DMS 273 (cell line): ENCODE results near the gene SASH3.

Experiments
- DNase-seq: peaks from one replicate; lab custom pipeline; 2025; ENCODE audit not compliant: unreplicated experiment; lab: John Stamatoyannopoulos, UW

The SASH3 gene

GRCh38 chrX:129755779-129756650 lies 23.7 kb upstream of the SASH3 start:
- DNase-seq, result no peak

DNA sequence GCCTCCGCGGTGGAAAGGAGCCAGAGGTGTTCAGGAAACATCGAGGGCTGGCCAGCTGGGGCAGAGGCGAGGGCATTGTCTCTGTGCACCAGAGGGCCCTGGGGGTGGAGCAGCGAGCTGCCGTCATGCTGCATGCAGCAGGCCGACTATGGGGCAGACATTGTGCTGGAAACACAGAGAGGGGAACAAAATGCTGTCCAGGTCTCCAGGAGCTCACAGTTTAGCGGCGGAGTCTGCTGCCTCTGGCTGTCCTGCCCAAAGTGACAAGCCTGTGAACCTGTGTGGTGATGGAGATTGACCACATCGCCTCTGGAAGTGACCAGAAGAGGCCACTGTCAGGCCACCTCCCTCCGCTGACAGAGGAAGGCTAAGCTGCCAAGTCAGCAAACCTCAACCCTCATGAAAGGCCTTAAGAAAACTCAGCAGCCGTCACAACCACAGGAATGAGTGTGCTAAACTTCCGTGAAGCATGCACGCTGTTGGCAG lies 20.1 kb upstream of the SASH3 start:
- DNase-seq, result no peak

DNA sequence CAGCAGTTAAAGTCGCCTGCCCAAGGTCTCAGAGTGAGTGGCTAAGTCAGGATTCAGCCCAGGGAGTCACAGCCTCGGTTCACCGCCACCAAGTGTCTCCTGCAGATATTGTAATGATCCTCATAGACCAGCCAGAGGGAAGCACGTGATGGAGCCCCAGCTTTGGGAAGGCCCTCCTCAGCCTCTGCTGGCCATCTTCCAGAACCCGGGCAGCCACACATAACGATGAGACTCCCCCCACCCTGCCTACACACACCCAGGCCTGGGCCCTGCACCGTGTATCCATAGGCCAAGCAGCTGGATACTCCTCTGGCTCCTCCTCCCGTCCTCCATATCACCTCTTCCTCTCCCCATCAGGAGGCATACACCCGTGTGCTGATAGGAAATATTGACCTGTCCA lies 19.6 kb upstream of the SASH3 start:
- no peak for DNase-seq

DNA sequence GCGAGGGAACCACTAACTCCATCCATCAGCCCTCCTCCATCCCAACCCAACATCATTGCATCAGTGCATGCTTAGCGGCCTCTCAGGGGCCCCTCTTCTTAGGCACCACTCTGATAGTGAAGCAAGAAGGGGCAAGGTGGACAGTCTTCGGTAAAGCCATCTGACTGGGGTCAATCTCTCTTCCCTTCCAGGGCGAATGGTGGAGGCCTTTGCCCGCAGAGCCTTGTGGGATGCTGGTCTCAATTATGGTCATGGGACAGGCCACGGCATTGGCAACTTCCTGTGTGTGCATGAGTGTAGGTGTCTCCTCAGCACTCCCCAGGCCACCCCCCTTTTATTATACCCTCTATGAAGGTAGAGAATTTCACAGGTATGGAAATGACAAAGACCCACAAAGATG lies 18.8 kb upstream of the SASH3 start:
- DNase-seq, result no peak

DNA sequence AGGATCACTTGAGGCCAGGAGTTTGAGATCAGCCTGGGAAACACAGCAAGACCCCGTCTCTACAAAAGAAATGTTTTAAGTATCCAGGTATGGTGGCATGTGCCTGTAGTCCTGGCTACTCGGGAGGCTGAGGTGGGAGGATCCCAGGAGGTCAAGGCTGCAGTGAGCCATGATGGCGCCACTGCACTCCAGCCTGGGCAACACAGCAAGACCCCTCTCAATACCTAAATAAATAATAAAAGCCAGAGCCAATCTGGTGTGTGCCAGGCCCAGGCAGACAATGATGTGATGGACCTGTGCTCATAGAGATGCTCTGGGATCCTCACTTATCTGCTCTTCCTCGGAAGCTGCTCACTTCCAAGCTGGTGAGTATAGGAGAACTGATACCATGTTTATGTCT lies 18.2 kb upstream of the SASH3 start:
- DNase-seq, result no peak

GRCh38 chrX:129762448-129762847 lies 17.3 kb upstream of the SASH3 start:
- DNase-seq, result no peak

- DNase-seq, result no peak
Observed at GRCh38 chrX:129763666-129764065, 16.1 kb upstream of the SASH3 start.

- no peak for DNase-seq
Observed at GRCh38 chrX:129768186-129768585, 11.6 kb upstream of the SASH3 start.

- DNase-seq, result no peak
Observed at GRCh38 chrX:129768586-129769466, 10.9 kb upstream of the SASH3 start.

DNA sequence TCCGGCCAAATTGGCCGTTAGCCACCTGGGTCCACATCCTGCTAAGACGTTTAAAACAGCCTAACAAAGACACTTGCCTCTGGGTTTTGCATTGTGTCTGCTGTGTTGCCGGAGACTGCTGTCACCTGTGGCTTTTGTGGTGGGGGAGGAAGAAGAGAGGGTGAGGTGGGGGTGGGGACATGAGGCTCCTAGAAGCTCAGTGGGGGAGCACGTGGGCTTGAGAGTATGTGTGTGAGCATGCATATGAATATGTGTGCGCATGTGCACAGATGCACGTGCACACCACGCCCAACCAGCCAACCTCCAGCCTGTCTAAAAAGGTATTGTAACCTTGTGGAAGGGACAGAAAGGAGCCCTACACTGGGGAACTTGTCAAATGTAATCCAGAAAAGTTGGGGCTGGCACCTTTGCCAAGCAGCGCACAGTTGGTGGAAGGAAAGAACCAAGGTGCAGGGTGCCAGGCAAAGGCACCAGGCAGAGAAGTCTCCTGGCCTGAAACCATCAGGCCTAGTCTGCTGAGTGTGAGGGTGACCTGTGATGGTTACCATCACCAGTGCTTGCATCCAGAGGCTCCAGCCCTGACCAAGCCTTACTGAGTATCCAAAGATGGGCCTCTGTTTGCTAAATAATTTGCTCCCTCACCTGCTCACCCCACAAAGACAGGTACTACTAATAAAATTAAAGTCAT lies 10.1 kb upstream of the SASH3 start:
- DNase-seq, result no peak

DNA sequence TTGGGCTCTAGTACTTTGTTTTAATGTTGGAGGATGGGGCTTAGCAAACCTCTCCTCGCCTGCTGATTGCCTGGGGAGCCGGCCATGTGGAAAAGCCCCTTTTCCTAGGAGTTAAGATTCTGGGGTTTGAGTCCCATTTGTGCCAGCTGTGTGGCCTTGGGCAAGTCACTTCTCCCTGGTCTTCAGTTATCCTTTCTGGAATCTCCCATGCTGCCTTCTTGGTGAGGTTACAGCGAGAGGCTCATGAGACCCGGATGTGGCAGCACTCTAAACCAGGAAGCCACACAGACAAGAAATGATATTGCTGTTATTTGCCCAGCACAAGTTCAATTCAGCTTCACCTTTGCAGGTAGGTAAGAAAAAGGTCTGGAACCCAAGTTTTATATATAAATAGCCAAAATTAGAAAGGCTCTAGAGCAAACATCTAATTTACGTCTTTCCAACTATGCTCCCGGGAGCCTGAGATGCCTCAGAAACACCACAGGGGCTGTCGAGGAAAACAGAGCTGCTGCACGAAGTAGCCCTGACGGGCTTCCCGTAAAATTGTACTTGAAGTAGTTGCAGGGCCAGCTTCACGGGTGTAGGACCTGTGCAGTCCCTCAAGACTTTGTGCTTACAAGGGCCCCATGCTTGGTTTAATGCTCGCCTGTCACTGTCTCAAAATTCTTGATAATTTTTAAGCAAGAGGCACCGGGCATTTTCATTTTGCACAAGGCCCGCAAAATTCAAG lies 8.3 kb upstream of the SASH3 start:
- DNase-seq, result no peak

- DNase-seq, result no peak
Observed at GRCh38 chrX:129772796-129773431, 6.8 kb upstream of the SASH3 start.

- no peak for DNase-seq
Observed at GRCh38 chrX:129773649-129774458, 5.9 kb upstream of the SASH3 start.

DNA sequence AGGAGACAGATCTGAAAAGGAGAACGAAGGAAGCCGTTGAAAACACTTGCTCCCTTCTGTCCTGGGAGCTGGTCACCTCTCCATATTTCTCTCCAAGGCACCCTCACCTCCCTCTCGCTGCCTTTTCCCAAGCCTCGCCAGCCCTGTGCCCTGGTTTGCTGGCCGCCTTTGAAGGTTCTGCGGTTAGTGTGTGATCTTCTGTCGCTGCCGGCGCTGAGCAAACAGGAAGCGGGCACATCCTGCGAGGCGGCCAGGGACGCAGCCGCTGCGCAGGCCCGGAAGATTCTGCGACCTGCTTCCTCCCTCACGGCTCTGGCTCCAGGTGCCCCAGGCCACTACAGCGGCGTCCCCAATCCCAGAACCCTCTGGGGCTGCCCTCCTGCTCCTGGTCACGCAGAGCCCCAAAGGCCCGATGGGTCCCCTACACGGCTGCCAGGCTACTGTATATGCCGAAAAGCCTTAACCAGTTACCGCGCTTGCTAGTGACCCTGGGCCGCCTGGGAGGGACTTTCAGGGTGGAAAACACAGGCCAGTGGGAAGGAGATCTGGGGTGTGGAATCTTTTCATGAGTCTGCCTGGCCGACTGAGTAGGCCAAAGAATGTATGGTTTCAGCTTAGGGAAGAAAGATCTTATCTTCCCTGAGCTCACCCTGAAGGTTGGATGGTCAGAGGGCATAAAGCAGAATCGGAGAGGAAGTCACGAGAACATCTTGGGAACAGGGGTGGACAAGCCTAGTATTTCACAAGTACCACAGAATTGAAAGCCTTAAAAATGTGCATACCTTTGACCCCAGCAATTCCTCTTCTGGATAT lies 2.3 kb upstream of the SASH3 start:
- DNase-seq, result no peak

DNA sequence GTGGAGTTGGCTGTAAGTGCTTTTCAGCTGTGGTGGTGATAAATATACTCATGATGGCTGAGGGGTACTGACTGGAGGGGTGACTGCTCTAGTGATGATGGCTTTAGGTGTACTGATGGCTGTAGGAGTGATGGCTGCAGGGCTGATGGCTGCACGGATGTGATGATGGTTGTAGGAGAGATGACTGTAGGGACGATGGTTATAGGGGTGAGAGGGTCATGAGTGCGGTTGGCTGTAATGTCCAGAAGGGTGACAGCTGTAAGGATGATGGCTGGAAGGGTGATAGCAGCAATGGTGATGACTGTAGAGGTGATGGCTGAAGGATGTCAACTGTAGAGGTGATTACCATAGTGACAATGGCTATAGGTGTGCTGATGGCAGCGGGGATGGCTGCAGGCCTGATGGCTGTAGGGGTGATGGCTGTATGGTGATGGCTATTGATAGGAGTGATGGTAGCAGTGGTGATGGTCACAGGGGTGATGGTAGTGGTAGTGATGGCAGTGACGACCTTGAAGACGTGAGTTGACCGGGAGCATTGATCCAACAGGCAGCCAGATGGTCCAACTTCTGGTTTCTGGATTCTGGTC lies 570 bp upstream of the SASH3 start:
- DNase-seq, result no peak

DNA sequence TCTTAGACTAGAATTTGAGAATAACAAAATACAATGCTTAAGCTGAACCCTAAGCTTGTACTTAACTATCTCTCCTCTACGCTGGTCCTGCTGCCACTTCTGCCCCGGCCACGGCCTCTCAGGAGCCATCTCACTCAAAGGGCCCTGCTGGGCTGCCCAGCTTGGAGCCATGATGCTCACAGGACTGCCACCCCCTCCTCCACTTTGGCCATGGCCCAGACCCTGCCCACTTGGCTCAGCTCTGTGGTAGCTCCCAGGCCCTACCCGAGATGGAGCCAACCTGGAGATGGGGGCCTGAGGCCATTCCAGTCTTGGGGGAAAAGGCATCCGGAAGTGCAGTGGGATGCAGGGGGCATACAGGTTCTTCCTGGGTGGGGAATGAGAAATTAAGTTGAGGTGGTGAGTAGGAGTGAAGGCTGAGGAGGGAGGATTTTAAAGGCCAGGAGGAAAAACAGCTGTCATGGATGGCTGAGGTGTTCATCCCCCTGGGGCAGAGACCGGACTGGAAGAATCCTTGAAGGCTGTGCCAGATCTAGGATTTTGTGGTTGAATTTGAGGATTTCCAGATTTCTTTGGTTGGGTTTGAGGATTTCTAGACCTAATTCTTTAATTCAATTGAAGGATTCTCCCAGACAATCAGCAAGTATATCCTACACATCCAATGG lies 824 bp downstream of the SASH3 start:
- no peak for DNase-seq

GRCh38 chrX:129781134-129781672 lies 1.5 kb downstream of the SASH3 start:
- no peak for DNase-seq
